ENCODE results near the gene RNU1-2. TPM values are rescaled to one million over a fixed set of nuclear protein-coding genes. Genes with fewer than 3 reads are reported as not detected.
"Not testable (repeated sequence)": the region's sequence is repeated elsewhere in the genome, so short reads cannot be mapped to it uniquely, and the experiment has no call there.

The RNU1-2 gene
- total RNA-seq, result 1,000 to 10,000 TPM; 3,257 to 3,430 TPM

- ATAC-seq (ENCODE audit: low read depth), result peak; percentile 100
Measured at GRCh38 chr1:16895598-16896315, at the start of gene RNU1-2. RNU1-2 (plus strand) TSS chr1:16895980.

GRCh38 chr1:16856201-16856600 lies 39.6 kb upstream of the RNU1-2 start:
- H3K9me3 Mint-ChIP-seq; H3K4me1 Mint-ChIP-seq; ATAC-seq (ENCODE audit: low read depth); DNase-seq; POLR2A ChIA-PET; H3K4me3 Mint-ChIP-seq; H3K36me3 Mint-ChIP-seq; H3K27me3 Mint-ChIP-seq; H3K27ac Mint-ChIP-seq: not testable (repeated sequence)

More at GRCh38 chr1:16895598-16896315, at the start of gene RNU1-2:
- Mint-ChIP-seq H3K4me1 (peaks cover 22% of the 10 kb centered on the region), H3K4me3 (peak within 1 kb of the TSS; percentile 80), H3K27ac (peak within 1 kb of the TSS; percentile 99)
- not testable (repeated sequence) for H3K9me3 Mint-ChIP-seq, H3K36me3 Mint-ChIP-seq, H3K27me3 Mint-ChIP-seq
- peak; percentile 87 for DNase-seq
- POLR2A ChIA-PET, result interaction anchor here (0.7 to 2.8 kb wide), 4 partner anchors 9 to 252 kb away, joined by 3 to 48 read pairs (median 4); partner anchors contain the start of gene CROCC

GRCh38 chr1:16859167-16860041 lies 36.4 kb upstream of the RNU1-2 start:
- H3K36me3 Mint-ChIP-seq; POLR2A ChIA-PET; H3K9me3 Mint-ChIP-seq; H3K4me1 Mint-ChIP-seq; ATAC-seq (ENCODE audit: low read depth); H3K27ac Mint-ChIP-seq; H3K4me3 Mint-ChIP-seq; DNase-seq: not testable (repeated sequence)
- H3K27me3 Mint-ChIP-seq, result peaks cover 15% of the 10 kb centered on the region

GRCh38 chr1:16860048-16860447 lies 35.7 kb upstream of the RNU1-2 start:
- H3K4me1 Mint-ChIP-seq; H3K36me3 Mint-ChIP-seq; H3K27ac Mint-ChIP-seq; H3K9me3 Mint-ChIP-seq; ATAC-seq (ENCODE audit: low read depth); DNase-seq; POLR2A ChIA-PET; H3K4me3 Mint-ChIP-seq: not testable (repeated sequence)
- peaks cover 17% of the 10 kb centered on the region for H3K27me3 Mint-ChIP-seq

GRCh38 chr1:16861832-16862245 lies 33.9 kb upstream of the RNU1-2 start:
- H3K9me3 Mint-ChIP-seq; ATAC-seq (ENCODE audit: low read depth); H3K4me3 Mint-ChIP-seq; H3K36me3 Mint-ChIP-seq; H3K4me1 Mint-ChIP-seq; H3K27ac Mint-ChIP-seq; DNase-seq; POLR2A ChIA-PET: not testable (repeated sequence)
- H3K27me3 Mint-ChIP-seq, result peaks cover 18% of the 10 kb centered on the region

- ATAC-seq (ENCODE audit: low read depth); H3K4me1 Mint-ChIP-seq; H3K4me3 Mint-ChIP-seq; H3K9me3 Mint-ChIP-seq; POLR2A ChIA-PET; DNase-seq; H3K36me3 Mint-ChIP-seq; H3K27ac Mint-ChIP-seq: not testable (repeated sequence)
- H3K27me3 Mint-ChIP-seq, result peaks cover 21% of the 10 kb centered on the region
Measured at GRCh38 chr1:16862415-16862814, 33.4 kb upstream of the RNU1-2 start.

GRCh38 chr1:16863024-16863423 lies 32.8 kb upstream of the RNU1-2 start:
- H3K4me3 Mint-ChIP-seq; H3K4me1 Mint-ChIP-seq; H3K9me3 Mint-ChIP-seq; H3K27ac Mint-ChIP-seq; DNase-seq; ATAC-seq (ENCODE audit: low read depth); H3K36me3 Mint-ChIP-seq; POLR2A ChIA-PET: not testable (repeated sequence)
- peaks cover 21% of the 10 kb centered on the region for H3K27me3 Mint-ChIP-seq

GRCh38 chr1:16866926-16867707 lies 28.7 kb upstream of the RNU1-2 start:
- POLR2A ChIA-PET; H3K27ac Mint-ChIP-seq; H3K9me3 Mint-ChIP-seq; H3K4me1 Mint-ChIP-seq; H3K4me3 Mint-ChIP-seq; H3K36me3 Mint-ChIP-seq; ATAC-seq (ENCODE audit: low read depth); DNase-seq: not testable (repeated sequence)
- H3K27me3 Mint-ChIP-seq, result peaks cover 26% of the 10 kb centered on the region

- H3K9me3 Mint-ChIP-seq; H3K4me3 Mint-ChIP-seq; DNase-seq; POLR2A ChIA-PET; H3K36me3 Mint-ChIP-seq; H3K4me1 Mint-ChIP-seq; ATAC-seq (ENCODE audit: low read depth); H3K27ac Mint-ChIP-seq: not testable (repeated sequence)
- peaks cover 38% of the 10 kb centered on the region for H3K27me3 Mint-ChIP-seq
Measured at GRCh38 chr1:16868787-16869186, 27.0 kb upstream of the RNU1-2 start.

GRCh38 chr1:16869996-16870395 lies 25.8 kb upstream of the RNU1-2 start:
- POLR2A ChIA-PET; ATAC-seq (ENCODE audit: low read depth); H3K27ac Mint-ChIP-seq; H3K4me3 Mint-ChIP-seq; H3K36me3 Mint-ChIP-seq; H3K9me3 Mint-ChIP-seq; H3K4me1 Mint-ChIP-seq; DNase-seq: not testable (repeated sequence)
- H3K27me3 Mint-ChIP-seq, result peaks cover 31% of the 10 kb centered on the region

GRCh38 chr1:16871171-16871570 lies 24.6 kb upstream of the RNU1-2 start:
- H3K4me1 Mint-ChIP-seq; H3K36me3 Mint-ChIP-seq; H3K27ac Mint-ChIP-seq; H3K9me3 Mint-ChIP-seq; POLR2A ChIA-PET; ATAC-seq (ENCODE audit: low read depth); H3K4me3 Mint-ChIP-seq; DNase-seq: not testable (repeated sequence)
- peaks cover 40% of the 10 kb centered on the region for H3K27me3 Mint-ChIP-seq

GRCh38 chr1:16872152-16873075 lies 23.4 kb upstream of the RNU1-2 start:
- H3K27ac Mint-ChIP-seq, H3K9me3 Mint-ChIP-seq, H3K4me1 Mint-ChIP-seq, POLR2A ChIA-PET, H3K36me3 Mint-ChIP-seq: not testable (repeated sequence)
- Mint-ChIP-seq H3K27me3 (peaks cover 39% of the 10 kb centered on the region), H3K4me3 (peak overlapping the region; percentile 73)
- peak; percentile 42 for DNase-seq
- peak; percentile 52 for ATAC-seq (ENCODE audit: low read depth)

All from activated naive CD8-positive, alpha-beta T cell treated with anti-CD3 and anti-CD28 coated beads, Interleukin-2, amount 10 ng/mL, durations not matched to agents 7 days and 5 days (primary cell).